K562 (cell line): ENCODE results near the gene TEAD3. TPM values are rescaled to one million over a fixed set of nuclear protein-coding genes. Genes with fewer than 3 reads are reported as not detected.

Experiments
- ATF4 ChIP-seq: fragments of 450-650 bp; formaldehyde crosslinking; IDR thresholded peaks from 2 replicates; pipeline ENCODE4 v1.4.0; 2022; ENCODE audit warnings: mild to moderate bottlenecking, moderate library complexity
- CAMTA2 ChIP-seq: fragments of 250-450 bp; sonication (Bioruptor Pico); conservative IDR thresholded peaks from 2 replicates; pipeline ENCODE4 v1.5.1; 2022
- CEBPB ChIP-seq: fragments of 450-650 bp; IDR thresholded peaks from 2 replicates; pipeline ENCODE4 v1.6.1; 2016; ENCODE audit warnings: missing genetic modification characterization, missing compliant biosample characterization
- CREM ChIP-seq: IDR thresholded peaks from 2 replicates; pipeline ENCODE4 v1.6.1; 2014; ENCODE audit warnings: antibody characterized with exemption, low read depth
- ELK1 ChIP-seq: sonication (generic); formaldehyde crosslinking; IDR thresholded peaks from 2 replicates; pipeline ENCODE4 v1.8.1; 2022; ENCODE audit warnings: missing genetic modification reagents
- ERF ChIP-seq: fragments of 450-650 bp; formaldehyde crosslinking; IDR thresholded peaks from 2 replicates; pipeline ENCODE4 v1.4.0; 2020; ENCODE audit warnings: mild to moderate bottlenecking, mixed read lengths
- FOXP4 ChIP-seq: sonication (generic); formaldehyde crosslinking; IDR thresholded peaks from 2 replicates; pipeline ENCODE4 v1.8.0; 2022; ENCODE audit warnings: mild to moderate bottlenecking, missing genetic modification reagents, borderline replicate concordance
- HDAC6 ChIP-seq: IDR thresholded peaks from 2 replicates; pipeline ENCODE4 v1.6.1; 2012; ENCODE audit warnings: low read depth, mild to moderate bottlenecking, control low read depth, inconsistent platforms, low read length, moderate library complexity
- NFIX ChIP-seq: fragments of 250-450 bp; sonication (Bioruptor Pico); IDR thresholded peaks from 2 replicates; pipeline ENCODE4 v1.4.0; 2020; ENCODE audit warnings: low read depth, mild to moderate bottlenecking, moderate library complexity
- PHF8 ChIP-seq: fragments of 200-600 bp; sonication (generic); IDR thresholded peaks from 2 replicates; pipeline ENCODE4 v1.6.1; 2012; ENCODE audit warnings: mixed run types, mild to moderate bottlenecking, inconsistent platforms, low read length, moderate library complexity, borderline replicate concordance
- POLR2H ChIP-seq: IDR thresholded peaks from 2 replicates; pipeline ENCODE4 v1.6.1; 2016; ENCODE audit warnings: missing genetic modification characterization, low read depth, mild to moderate bottlenecking, control low read depth, missing compliant biosample characterization, moderate library complexity
- RBM22 ChIP-seq: fragments of 200-400 bp; formaldehyde crosslinking; IDR thresholded peaks from 2 replicates; pipeline ENCODE4 v1.6.1; 2018; ENCODE audit warnings: low read length, low read depth; ENCODE audit not compliant: poor library complexity, severe bottlenecking
- RFX1 ChIP-seq: fragments of 450-650 bp; IDR thresholded peaks from 2 replicates; pipeline ENCODE4 v1.6.1; 2016; ENCODE audit warnings: mild to moderate bottlenecking, moderate library complexity
- RFX7 ChIP-seq: fragments of 250-450 bp; sonication (Bioruptor Pico); IDR thresholded peaks from 2 replicates; pipeline ENCODE4 v1.5.1; 2021; ENCODE audit warnings: mild to moderate bottlenecking
- ZBTB33 ChIP-seq: sonication (generic); formaldehyde crosslinking; IDR thresholded peaks from 2 replicates; pipeline ENCODE4 v1.8.1; 2023; ENCODE audit warnings: mild to moderate bottlenecking, missing genetic modification reagents
- ZFP36 ChIP-seq: fragments of 150-350 bp; IDR thresholded peaks from 2 replicates; pipeline ENCODE4 v1.6.1; 2018; ENCODE audit warnings: low read length, low read depth; ENCODE audit not compliant: partially characterized antibody
- ZNF511 ChIP-seq: sonication (generic); formaldehyde crosslinking; IDR thresholded peaks from 2 replicates; pipeline ENCODE4 v1.8.0; 2022; ENCODE audit warnings: mild to moderate bottlenecking, missing genetic modification reagents
- ZNF589 ChIP-seq: fragments of 200-800 bp; sonication (Bioruptor generic); IDR thresholded peaks from 2 replicates; pipeline ENCODE4 v1.6.1; 2016; ENCODE audit warnings: low read depth, missing genetic modification characterization, missing compliant biosample characterization
- polyA plus RNA-seq, 8 experiments: library from polyadenylated mRNA; depleted of rRNA in 4 of 8; stranded (reverse) in 5 of 8; unstranded in 3 of 8; fragments of >200 nt; fragmentation: Nextera tagmentation in 2 of 8; fragmentation: Illumina TruSeq in 1 of 8; extraction: Ambion mirVana in 2 of 8; extraction: Trizol in 1 of 8; gene quantifications; 2 replicates each; pipeline versions ENCODE4 v1.2.1 to v1.2.3, GENCODE V29; 2011 to 2014; ENCODE audit warnings: inconsistent platforms in 1 of 8, missing spikeins in 1 of 8
- total RNA-seq, 7 experiments: library from RNA; depleted of rRNA in 6 of 7; stranded (reverse); fragments of >200 nt in 6 of 7; fragmentation: Illumina TruSeq in 2 of 7; extraction: Trizol in 2 of 7; gene quantifications; 2 replicates each; pipeline versions ENCODE4 v1.2.1 to v1.2.3, GENCODE V29; 2011 to 2021; ENCODE audit warnings: low replicate concordance in 1 of 7

The TEAD3 gene
- total and polyA plus RNA-seq, 9 of the 15 experiments (the other 6 are each of a cell fraction or from before 2014, with no cell fraction given), result 0.63 to 13.2 (median 3.3) TPM

GRCh38 chr6:35473075-35473849, 23.6 kb downstream of the TEAD3 start (continued):
- TF ChIP-seq ELK1 (CRISPR knock-in tag), result no peak
- no peak for TF ChIP-seq ZNF511 (CRISPR knock-in tag)
- no peak for TF ChIP-seq RBM22
- TF ChIP-seq PHF8, result no peak
- TF ChIP-seq FOXP4 (CRISPR knock-in tag), result 0 out of 2 replicates have a peak, but pooled peaks have one; percentile 62
- TF ChIP-seq ERF (CRISPR knock-in tag), result 0 out of 2 replicates have a peak, but pooled peaks have one; percentile 58
- peak; percentile 25; the same call in 1 of the 2 replicates for TF ChIP-seq ZBTB33
- TF ChIP-seq POLR2H (tag), result no peak
- no peak for TF ChIP-seq HDAC6
- TF ChIP-seq ATF4 (CRISPR knock-in tag), result no peak
- TF ChIP-seq RFX7 (CRISPR knock-in tag), result no peak
- no peak for TF ChIP-seq ZNF589 (CRISPR knock-in tag)
- TF ChIP-seq NFIX, result no peak
- TF ChIP-seq RFX1, result no peak
- no peak for TF ChIP-seq ZFP36
- TF ChIP-seq CREM, result no peak
- TF ChIP-seq CAMTA2 (CRISPR knock-in tag), result no peak
- TF ChIP-seq CEBPB, result no peak
